ENCODE results near the gene GPR153. TPM values are rescaled to one million over a fixed set of nuclear protein-coding genes. Genes with fewer than 3 reads are reported as not detected.
A peak's percentile ranks its signal among the peaks of the same experiment; 100 is the strongest.

Gene GPR153
- total and polyA plus RNA-seq, 2 of the 13 experiments (the other 11 are each of a cell fraction or from before 2014, with no cell fraction given) = 0.22 to 0.31 TPM

- no peak; the same call in 1 of the 2 replicates for TF ChIP-seq NR2F2 (IDR thresholded peaks at IDR 0.05; ENCODE audit: borderline replicate concordance, low read depth)
- no peak for TF ChIP-seq DDIT3 (CRISPR knock-in tag; IDR thresholded peaks at IDR 0.05)
- peak; percentile 62; the same call in 1 of the 2 replicates for TF ChIP-seq IRF2 (CRISPR knock-in tag; IDR thresholded peaks at IDR 0.05)
- TF ChIP-seq HMGXB4 (CRISPR knock-in tag; IDR thresholded peaks at IDR 0.05; ENCODE audit: borderline replicate concordance in 1 of 2, low read depth in 1 of 2) = peak; percentile 91 to 95
- TF ChIP-seq SP5 (CRISPR knock-in tag; IDR thresholded peaks at IDR 0.05; ENCODE audit: borderline replicate concordance, low read depth) = no peak
- peak; percentile 45; the same call in 1 of the 2 replicates for TF ChIP-seq ZNF607 (CRISPR knock-in tag; IDR thresholded peaks at IDR 0.05; ENCODE audit: borderline replicate concordance)
- peak; percentile 66; the same call in 1 of the 2 replicates for TF ChIP-seq ZNF891 (CRISPR knock-in tag; IDR thresholded peaks at IDR 0.05)
- peak; percentile 42; the same call in 1 of the 2 replicates for TF ChIP-seq ZNF503 (CRISPR knock-in tag; IDR thresholded peaks at IDR 0.05)
- peak; percentile 41; the same call in 1 of the 2 replicates for TF ChIP-seq ZNF280B (CRISPR knock-in tag; IDR thresholded peaks at IDR 0.05; ENCODE audit: borderline replicate concordance)
- peak; percentile 43; the same call in 1 of the 2 replicates for TF ChIP-seq ZBTB37 (CRISPR knock-in tag; IDR thresholded peaks at IDR 0.05)
- no peak for TF ChIP-seq FIP1L1 (IDR thresholded peaks at IDR 0.05; ENCODE audit: borderline replicate concordance, insufficient read depth, low read depth, low read length)
- peak; percentile 53; the same call in 1 of the 2 replicates for TF ChIP-seq ELF3 (CRISPR knock-in tag; IDR thresholded peaks at IDR 0.05)
- TF ChIP-seq NFATC3 (CRISPR knock-in tag; IDR thresholded peaks at IDR 0.05) = no peak
- no peak; the same call in 1 of the 2 replicates for TF ChIP-seq TEF (CRISPR knock-in tag; IDR thresholded peaks at IDR 0.05)
- TF ChIP-seq KLF6 (CRISPR knock-in tag; IDR thresholded peaks at IDR 0.05) = peak; percentile 70; the same call in 1 of the 2 replicates
- 0 out of 2 replicates have a peak, but pooled peaks have one; percentile 16 for TF ChIP-seq GPN1 (CRISPR knock-in tag; IDR thresholded peaks at IDR 0.05; ENCODE audit: borderline replicate concordance)
- 0 out of 2 replicates have a peak, but pooled peaks have one; percentile 1 for TF ChIP-seq ZBTB21 (CRISPR knock-in tag; IDR thresholded peaks at IDR 0.05)
- peak; percentile 50; the same call in 1 of the 2 replicates for TF ChIP-seq ATF7-NPFF (CRISPR knock-in tag; IDR thresholded peaks at IDR 0.05; ENCODE audit: low read depth)
- no peak for TF ChIP-seq ZNF562 (CRISPR knock-in tag; IDR thresholded peaks at IDR 0.05; ENCODE audit: borderline replicate concordance)
- no peak for TF ChIP-seq RFX3 (CRISPR knock-in tag; IDR thresholded peaks at IDR 0.05)
- TF ChIP-seq CENPX (CRISPR knock-in tag; IDR thresholded peaks at IDR 0.05) = no peak
Observed at GRCh38 chr1:6205849-6206519, 54.9 kb downstream of the GPR153 start, which contains the start of gene RNF207 (continued).

All from HepG2 (cell line).